Measurements from ENCODE around the gene ARSA.

ARSA gene

GRCh38 chr22:50604256-50605001, 23.5 kb downstream of the ARSA start:
- Histone ChIP-seq H3K27me3 (replicated peaks; ENCODE audit: control insufficient read depth, insufficient read depth, low read length) (peaks cover 5% of the 10 kb centered on the region), H3K36me3 (ENCODE audit: control insufficient read depth, insufficient read depth, low read length) (no peaks in the 10 kb centered on the region), H3K4me3 (replicated peaks; ENCODE audit: low read depth, low read length) (no peak overlapping the region)
- no peak for TF ChIP-seq CTCF (IDR thresholded peaks at IDR 0.05; ENCODE audit: insufficient read depth, low read length, poor library complexity, severe bottlenecking)
- DNase-seq (ENCODE audit: extremely low read depth, insufficient read length): no peak

- peaks cover 5% of the 10 kb centered on the region for H3K27me3 ChIP-seq (replicated peaks; ENCODE audit: control insufficient read depth, insufficient read depth, low read length)
- no peak for DNase-seq (ENCODE audit: extremely low read depth, insufficient read length)
- no peak for TF ChIP-seq CTCF (IDR thresholded peaks at IDR 0.05; ENCODE audit: insufficient read depth, low read length, poor library complexity, severe bottlenecking)
Observed at GRCh38 chr22:50603511-50604255, 24.3 kb downstream of the ARSA start.

GRCh38 chr22:50602338-50602700, 25.6 kb downstream of the ARSA start:
- TF ChIP-seq CTCF (IDR thresholded peaks at IDR 0.05; ENCODE audit: insufficient read depth, low read length, poor library complexity, severe bottlenecking): no peak

More at GRCh38 chr22:50603511-50604255, 24.3 kb downstream of the ARSA start:
- H3K4me3 ChIP-seq (replicated peaks; ENCODE audit: low read depth, low read length): no peak overlapping the region
- H3K36me3 ChIP-seq (ENCODE audit: control insufficient read depth, insufficient read depth, low read length): no peaks in the 10 kb centered on the region

GRCh38 chr22:50601669-50602337, 26.1 kb downstream of the ARSA start:
- no peak for TF ChIP-seq CTCF (IDR thresholded peaks at IDR 0.05; ENCODE audit: insufficient read depth, low read length, poor library complexity, severe bottlenecking)
- H3K36me3 ChIP-seq (ENCODE audit: control insufficient read depth, insufficient read depth, low read length): no peaks in the 10 kb centered on the region
- no peak for DNase-seq (ENCODE audit: extremely low read depth, insufficient read length)
- H3K4me3 ChIP-seq (replicated peaks; ENCODE audit: low read depth, low read length): no peak overlapping the region
- peaks cover 3% of the 10 kb centered on the region for H3K27me3 ChIP-seq (replicated peaks; ENCODE audit: control insufficient read depth, insufficient read depth, low read length)

More at GRCh38 chr22:50602338-50602700, 25.6 kb downstream of the ARSA start:
- DNase-seq (ENCODE audit: extremely low read depth, insufficient read length): no peak
- peaks cover 3% of the 10 kb centered on the region for H3K27me3 ChIP-seq (replicated peaks; ENCODE audit: control insufficient read depth, insufficient read depth, low read length)
- no peak overlapping the region for H3K4me3 ChIP-seq (replicated peaks; ENCODE audit: low read depth, low read length)
- H3K36me3 ChIP-seq (ENCODE audit: control insufficient read depth, insufficient read depth, low read length): no peaks in the 10 kb centered on the region

GRCh38 chr22:50600967-50601668, 26.8 kb downstream of the ARSA start:
- no peaks in the 10 kb centered on the region for H3K36me3 ChIP-seq (ENCODE audit: control insufficient read depth, insufficient read depth, low read length)
- no peak for DNase-seq (ENCODE audit: extremely low read depth, insufficient read length)
- peaks cover 3% of the 10 kb centered on the region for H3K27me3 ChIP-seq (replicated peaks; ENCODE audit: control insufficient read depth, insufficient read depth, low read length)
- no peak overlapping the region; the same call in 1 of the 2 replicates for H3K4me3 ChIP-seq (replicated peaks; ENCODE audit: low read depth, low read length)
- TF ChIP-seq CTCF (IDR thresholded peaks at IDR 0.05; ENCODE audit: insufficient read depth, low read length, poor library complexity, severe bottlenecking): no peak

Measured in GM06990 (cell line).